Measurements from ENCODE around the gene BET1L. TPM values are rescaled to one million over a fixed set of nuclear protein-coding genes. Genes with fewer than 3 reads are reported as not detected.

Gene BET1L
- total RNA-seq, 2 donors from 2014 or later, result 42.2 to 48.9 TPM

- no peak overlapping the region for H3K4me3 Mint-ChIP-seq
- H3K36me3 Mint-ChIP-seq (ENCODE audit: low read depth), result peaks cover 6% of the 10 kb centered on the region
- ATAC-seq, result no peak
- no peak for DNase-seq
- peak overlapping the region; percentile 21 for H3K27ac Mint-ChIP-seq
- H3K27me3 Mint-ChIP-seq, result no peaks in the 10 kb centered on the region
- H3K4me1 Mint-ChIP-seq, result peaks cover 10% of the 10 kb centered on the region
- H3K9me3 ChIP-seq (ENCODE audit: control insufficient read depth, low read length, poor library complexity, severe bottlenecking), result no peaks in the 10 kb centered on the region
Observed at GRCh38 chr11:211741-212140, 4.5 kb upstream of the BET1L start.

GRCh38 chr11:211295-211694 is 4.1 kb upstream of the BET1L start:
- no peak for ATAC-seq
- no peaks in the 10 kb centered on the region for H3K9me3 ChIP-seq (ENCODE audit: control insufficient read depth, low read length, poor library complexity, severe bottlenecking)
- Mint-ChIP-seq H3K4me1 (peaks cover 13% of the 10 kb centered on the region), H3K27ac (peak overlapping the region; percentile 21), H3K36me3 (ENCODE audit: low read depth) (peaks cover 6% of the 10 kb centered on the region), H3K4me3 (no peak overlapping the region), H3K27me3 (no peaks in the 10 kb centered on the region)
- no peak for DNase-seq

GRCh38 chr11:210803-211180 is 3.6 kb upstream of the BET1L start:
- H3K36me3 Mint-ChIP-seq (ENCODE audit: low read depth), result peaks cover 6% of the 10 kb centered on the region
- no peak for DNase-seq
- ATAC-seq, result no peak
- no peaks in the 10 kb centered on the region for H3K9me3 ChIP-seq (ENCODE audit: control insufficient read depth, low read length, poor library complexity, severe bottlenecking)
- peak overlapping the region; percentile 97 for H3K27ac Mint-ChIP-seq
- no peaks in the 10 kb centered on the region for H3K27me3 Mint-ChIP-seq
- peaks cover 18% of the 10 kb centered on the region for H3K4me1 Mint-ChIP-seq
- H3K4me3 Mint-ChIP-seq, result no peak overlapping the region

- Mint-ChIP-seq H3K4me3 (peak overlapping the region; percentile 98), H3K27me3 (no peaks in the 10 kb centered on the region), H3K36me3 (ENCODE audit: low read depth) (peaks cover 6% of the 10 kb centered on the region), H3K27ac (peak overlapping the region; percentile 97), H3K4me1 (peaks cover 18% of the 10 kb centered on the region)
- H3K9me3 ChIP-seq (ENCODE audit: control insufficient read depth, low read length, poor library complexity, severe bottlenecking), result no peaks in the 10 kb centered on the region
- ATAC-seq (no peak), DNase-seq (no peak)
Observed at GRCh38 chr11:210122-210802, 3.1 kb upstream of the BET1L start.

GRCh38 chr11:209275-210121 is 2.3 kb upstream of the BET1L start:
- H3K36me3 Mint-ChIP-seq (ENCODE audit: low read depth), result peaks cover 6% of the 10 kb centered on the region

GRCh38 chr11:208917-209260 is 1.7 kb upstream of the BET1L start:
- peaks cover 6% of the 10 kb centered on the region for H3K36me3 Mint-ChIP-seq (ENCODE audit: low read depth)
- DNase-seq (no peak), ATAC-seq (no peak)
- peak overlapping the region; percentile 97 for H3K27ac Mint-ChIP-seq
- H3K9me3 ChIP-seq (ENCODE audit: control insufficient read depth, low read length, poor library complexity, severe bottlenecking), result no peaks in the 10 kb centered on the region
- no peaks in the 10 kb centered on the region for H3K27me3 Mint-ChIP-seq
- peak overlapping the region; percentile 98 for H3K4me3 Mint-ChIP-seq
- H3K4me1 Mint-ChIP-seq, result peaks cover 20% of the 10 kb centered on the region

More at GRCh38 chr11:209275-210121, 2.3 kb upstream of the BET1L start:
- Mint-ChIP-seq H3K4me3 (peak overlapping the region; percentile 98), H3K4me1 (peaks cover 18% of the 10 kb centered on the region), H3K27ac (peak overlapping the region; percentile 97), H3K27me3 (no peaks in the 10 kb centered on the region)
- ATAC-seq (no peak), DNase-seq (no peak)
- no peaks in the 10 kb centered on the region for H3K9me3 ChIP-seq (ENCODE audit: control insufficient read depth, low read length, poor library complexity, severe bottlenecking)

GRCh38 chr11:208181-208916 is 1.1 kb upstream of the BET1L start:
- H3K27ac Mint-ChIP-seq, result peak overlapping the region; percentile 97
- H3K9me3 ChIP-seq (ENCODE audit: control insufficient read depth, low read length, poor library complexity, severe bottlenecking), result no peaks in the 10 kb centered on the region
- DNase-seq (peak; percentile 78 to 83 (median 81)), ATAC-seq (peak; percentile 69)
- peak overlapping the region; percentile 98 for H3K4me3 Mint-ChIP-seq
- H3K4me1 Mint-ChIP-seq, result peaks cover 25% of the 10 kb centered on the region
- peaks cover 8% of the 10 kb centered on the region for H3K36me3 Mint-ChIP-seq (ENCODE audit: low read depth)
- H3K27me3 Mint-ChIP-seq, result no peaks in the 10 kb centered on the region

- no peaks in the 10 kb centered on the region for H3K9me3 ChIP-seq (ENCODE audit: control insufficient read depth, low read length, poor library complexity, severe bottlenecking)
- Mint-ChIP-seq H3K27ac (peak overlapping the region; percentile 97), H3K36me3 (ENCODE audit: low read depth) (peaks cover 5% of the 10 kb centered on the region), H3K4me3 (peak overlapping the region; percentile 98), H3K27me3 (no peaks in the 10 kb centered on the region), H3K4me1 (peaks cover 31% of the 10 kb centered on the region)
- DNase-seq (peak in 1 of 3 donors; percentile 29), ATAC-seq (peak; percentile 30)
Observed at GRCh38 chr11:207863-208180, 623 bp upstream of the BET1L start.

- Mint-ChIP-seq H3K4me3 (peak overlapping the region; percentile 98), H3K27ac (peak overlapping the region; percentile 97), H3K36me3 (ENCODE audit: low read depth) (peaks cover 5% of the 10 kb centered on the region), H3K27me3 (no peaks in the 10 kb centered on the region), H3K4me1 (peaks cover 40% of the 10 kb centered on the region)
- no peaks in the 10 kb centered on the region for H3K9me3 ChIP-seq (ENCODE audit: control insufficient read depth, low read length, poor library complexity, severe bottlenecking)
- ATAC-seq (no peak), DNase-seq (no peak)
Observed at GRCh38 chr11:206526-207207, 532 bp downstream of the BET1L start.

- Mint-ChIP-seq H3K36me3 (ENCODE audit: low read depth) (peaks cover 5% of the 10 kb centered on the region), H3K4me1 (peaks cover 43% of the 10 kb centered on the region), H3K27ac (peak overlapping the region; percentile 97), H3K4me3 (peak overlapping the region; percentile 98), H3K27me3 (no peaks in the 10 kb centered on the region)
- no peak for DNase-seq
- no peak for ATAC-seq
- no peaks in the 10 kb centered on the region for H3K9me3 ChIP-seq (ENCODE audit: control insufficient read depth, low read length, poor library complexity, severe bottlenecking)
Observed at GRCh38 chr11:206002-206384, 1.2 kb downstream of the BET1L start.

GRCh38 chr11:205221-206001 is 1.8 kb downstream of the BET1L start:
- DNase-seq, result no peak
- no peak for ATAC-seq
- H3K27ac Mint-ChIP-seq, result peak overlapping the region; percentile 97
- H3K36me3 Mint-ChIP-seq (ENCODE audit: low read depth), result peaks cover 5% of the 10 kb centered on the region
- peaks cover 43% of the 10 kb centered on the region for H3K4me1 Mint-ChIP-seq
- peak overlapping the region; percentile 98 for H3K4me3 Mint-ChIP-seq
- no peaks in the 10 kb centered on the region for H3K27me3 Mint-ChIP-seq
- H3K9me3 ChIP-seq (ENCODE audit: control insufficient read depth, low read length, poor library complexity, severe bottlenecking), result no peaks in the 10 kb centered on the region

- H3K27me3 Mint-ChIP-seq, result no peaks in the 10 kb centered on the region
- DNase-seq, result no peak
- H3K9me3 ChIP-seq (ENCODE audit: control insufficient read depth, low read length, poor library complexity, severe bottlenecking), result no peaks in the 10 kb centered on the region
- H3K4me3 Mint-ChIP-seq, result peak overlapping the region; percentile 47
- H3K36me3 Mint-ChIP-seq (ENCODE audit: low read depth), result peaks cover 5% of the 10 kb centered on the region
- ATAC-seq, result no peak
- peaks cover 37% of the 10 kb centered on the region for H3K4me1 Mint-ChIP-seq
- no peak overlapping the region for H3K27ac Mint-ChIP-seq
Observed at GRCh38 chr11:204587-205109, 2.6 kb downstream of the BET1L start.

All from T-helper 17 cell (primary cell).